HEK293 (cell line): ENCODE results near the gene FOXE3.
"Not testable (repeated sequence)": the region's sequence is repeated elsewhere in the genome, so short reads cannot be mapped to it uniquely, and the experiment has no call there.

ENCODE experiments used
- CTCF ChIP-seq: fragments of 450-650 bp; formaldehyde crosslinking; IDR thresholded peaks from 2 replicates; pipeline ENCODE4 v1.5.1; 2016; ENCODE audit warnings: missing biosample characterization, missing genetic modification characterization
- OSR2 ChIP-seq: fragments of 450-650 bp; formaldehyde crosslinking; IDR thresholded peaks from 2 replicates; pipeline ENCODE4 v1.5.1; 2016; ENCODE audit warnings: missing biosample characterization, missing genetic modification characterization
- ZBTB49 ChIP-seq: fragments of 450-650 bp; formaldehyde crosslinking; IDR thresholded peaks from 2 replicates; pipeline ENCODE4 v1.5.1; 2016; ENCODE audit warnings: missing biosample characterization, missing genetic modification characterization, low read depth
- ZFP69B ChIP-seq: fragments of 450-650 bp; formaldehyde crosslinking; IDR thresholded peaks from 2 replicates; pipeline ENCODE4 v1.5.1; 2016; ENCODE audit warnings: missing biosample characterization, missing genetic modification characterization
- ZNF341 ChIP-seq: fragments of 450-650 bp; formaldehyde crosslinking; IDR thresholded peaks from 2 replicates; pipeline ENCODE4; 2016; ENCODE audit warnings: low read depth, missing biosample characterization, missing genetic modification characterization
- ZNF513 ChIP-seq: fragments of 450-650 bp; IDR thresholded peaks from 2 replicates; pipeline ENCODE4 v1.5.1; 2018; ENCODE audit warnings: missing biosample characterization, missing genetic modification characterization
- ZNF639 ChIP-seq: fragments of 450-650 bp; formaldehyde crosslinking; IDR thresholded peaks from 2 replicates; pipeline ENCODE4 v1.5.1; 2016; ENCODE audit warnings: missing biosample characterization, missing genetic modification characterization
- ZNF768 ChIP-seq: fragments of 450-650 bp; formaldehyde crosslinking; IDR thresholded peaks from 2 replicates; pipeline ENCODE4 v1.5.1; 2018; ENCODE audit warnings: missing biosample characterization, mild to moderate bottlenecking, missing genetic modification characterization
- ZNF776 ChIP-seq: fragments of 450-650 bp; formaldehyde crosslinking; IDR thresholded peaks from 2 replicates; pipeline ENCODE4 v1.5.0; 2017; ENCODE audit warnings: missing biosample characterization, missing genetic modification characterization, borderline replicate concordance

- TF ChIP-seq ZBTB49 (tag by site-specific recombination); CTCF; ZNF776; ZNF513 (tag by site-specific recombination); ZNF768 (tag by site-specific recombination); ZFP69B (tag by site-specific recombination); OSR2 (tag by site-specific recombination); ZNF341; ZNF639 (tag by site-specific recombination): not testable (repeated sequence)
Observed at GRCh38 chr1:47457547-47457946, 41.5 kb downstream of the FOXE3 start.
